Upper lobe of left lung (tissue), 4 donors: ENCODE data around the gene DHX8.

ENCODE experiments used
- EP300 ChIP-seq, 4 donors: sonication (generic); formaldehyde crosslinking; IDR thresholded peaks; one replicate each; pipeline ENCODE4 v1.5.1; 2017; ENCODE audit warnings: antibody characterized with exemption in 4 of 4, control low read depth in 2 of 4
- TF ChIP-seq, protein P1 (sequence below), 6 experiments: fragments of 450-650 bp in 4 of 6; fragments of 200-600 bp in 2 of 6; sonication (generic) in 2 of 6; IDR thresholded peaks; one replicate each; pipeline ENCODE4 v1.5.1; 2016 to 2019; ENCODE audit warnings: antibody characterized with exemption in 6 of 6

DNA sequence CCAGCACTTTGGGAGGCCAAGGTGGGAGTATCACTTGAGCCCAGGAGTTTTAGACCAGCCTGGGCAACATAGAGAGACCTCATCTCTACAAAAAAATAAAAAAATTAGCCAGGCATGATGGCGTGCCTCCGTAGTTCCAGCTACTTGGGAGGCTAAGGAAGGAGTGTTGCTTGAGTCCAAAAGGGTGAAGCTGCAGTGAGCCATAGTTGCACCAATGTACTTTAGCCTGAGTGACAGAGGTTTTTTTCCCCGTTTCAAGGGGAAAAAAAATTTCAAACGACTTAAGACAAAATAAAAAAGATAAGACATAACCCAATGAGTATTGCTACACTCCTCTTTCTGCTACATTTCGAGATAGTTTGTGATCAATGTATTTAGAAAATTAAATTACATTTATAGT is 6.8 kb downstream of the DHX8 start:
- TF ChIP-seq, protein P1, sequence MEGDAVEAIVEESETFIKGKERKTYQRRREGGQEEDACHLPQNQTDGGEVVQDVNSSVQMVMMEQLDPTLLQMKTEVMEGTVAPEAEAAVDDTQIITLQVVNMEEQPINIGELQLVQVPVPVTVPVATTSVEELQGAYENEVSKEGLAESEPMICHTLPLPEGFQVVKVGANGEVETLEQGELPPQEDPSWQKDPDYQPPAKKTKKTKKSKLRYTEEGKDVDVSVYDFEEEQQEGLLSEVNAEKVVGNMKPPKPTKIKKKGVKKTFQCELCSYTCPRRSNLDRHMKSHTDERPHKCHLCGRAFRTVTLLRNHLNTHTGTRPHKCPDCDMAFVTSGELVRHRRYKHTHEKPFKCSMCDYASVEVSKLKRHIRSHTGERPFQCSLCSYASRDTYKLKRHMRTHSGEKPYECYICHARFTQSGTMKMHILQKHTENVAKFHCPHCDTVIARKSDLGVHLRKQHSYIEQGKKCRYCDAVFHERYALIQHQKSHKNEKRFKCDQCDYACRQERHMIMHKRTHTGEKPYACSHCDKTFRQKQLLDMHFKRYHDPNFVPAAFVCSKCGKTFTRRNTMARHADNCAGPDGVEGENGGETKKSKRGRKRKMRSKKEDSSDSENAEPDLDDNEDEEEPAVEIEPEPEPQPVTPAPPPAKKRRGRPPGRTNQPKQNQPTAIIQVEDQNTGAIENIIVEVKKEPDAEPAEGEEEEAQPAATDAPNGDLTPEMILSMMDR (IDR thresholded peaks at IDR 0.05) = no peak
- TF ChIP-seq EP300 (IDR thresholded peaks at IDR 0.05) = no peak
